HFF-Myc (cell line): ENCODE results near the gene DSG1.

ENCODE experiments used
- DNase-seq: peaks from one replicate; pipeline ENCODE4 v3.0.0-alpha.2; 2011; ENCODE audit warnings: low read depth; ENCODE audit errors: extremely low read depth
- H3K4me3 ChIP-seq: replicated peaks from 2 replicates; pipeline ENCODE4 v1.5.1; 2011; ENCODE audit warnings: low read depth, mild to moderate bottlenecking, control low read depth, low read length
- TF ChIP-seq, protein P1 (sequence below): IDR thresholded peaks from 2 replicates; pipeline ENCODE4 v1.5.1; 2012; ENCODE audit warnings: mild to moderate bottlenecking, low read depth, low read length, control low read depth; ENCODE audit errors: missing control alignments

Gene DSG1

DNA sequence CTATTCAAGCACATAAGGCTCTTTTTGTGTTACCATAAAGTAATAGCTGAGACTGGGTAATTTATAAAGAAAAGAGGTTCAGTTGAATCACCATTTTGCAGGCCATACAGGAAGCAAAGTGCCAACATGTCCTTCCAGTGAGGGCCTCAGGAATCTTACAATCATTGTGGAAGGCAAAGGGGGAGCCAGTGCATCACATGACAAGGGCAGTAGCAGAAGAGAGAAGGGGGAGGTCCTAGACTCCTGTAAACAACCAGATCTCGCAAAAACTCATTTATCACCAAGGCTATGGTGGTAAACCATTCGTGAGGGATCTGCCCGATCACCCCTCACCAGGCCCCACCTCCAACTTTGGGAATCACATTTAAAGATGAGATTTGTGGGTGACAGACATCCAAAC is 75.3 kb downstream of the DSG1 start:
- TF ChIP-seq, protein P1, sequence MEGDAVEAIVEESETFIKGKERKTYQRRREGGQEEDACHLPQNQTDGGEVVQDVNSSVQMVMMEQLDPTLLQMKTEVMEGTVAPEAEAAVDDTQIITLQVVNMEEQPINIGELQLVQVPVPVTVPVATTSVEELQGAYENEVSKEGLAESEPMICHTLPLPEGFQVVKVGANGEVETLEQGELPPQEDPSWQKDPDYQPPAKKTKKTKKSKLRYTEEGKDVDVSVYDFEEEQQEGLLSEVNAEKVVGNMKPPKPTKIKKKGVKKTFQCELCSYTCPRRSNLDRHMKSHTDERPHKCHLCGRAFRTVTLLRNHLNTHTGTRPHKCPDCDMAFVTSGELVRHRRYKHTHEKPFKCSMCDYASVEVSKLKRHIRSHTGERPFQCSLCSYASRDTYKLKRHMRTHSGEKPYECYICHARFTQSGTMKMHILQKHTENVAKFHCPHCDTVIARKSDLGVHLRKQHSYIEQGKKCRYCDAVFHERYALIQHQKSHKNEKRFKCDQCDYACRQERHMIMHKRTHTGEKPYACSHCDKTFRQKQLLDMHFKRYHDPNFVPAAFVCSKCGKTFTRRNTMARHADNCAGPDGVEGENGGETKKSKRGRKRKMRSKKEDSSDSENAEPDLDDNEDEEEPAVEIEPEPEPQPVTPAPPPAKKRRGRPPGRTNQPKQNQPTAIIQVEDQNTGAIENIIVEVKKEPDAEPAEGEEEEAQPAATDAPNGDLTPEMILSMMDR, result no peak
- no peak for DNase-seq
- no peak overlapping the region for H3K4me3 ChIP-seq

DNA sequence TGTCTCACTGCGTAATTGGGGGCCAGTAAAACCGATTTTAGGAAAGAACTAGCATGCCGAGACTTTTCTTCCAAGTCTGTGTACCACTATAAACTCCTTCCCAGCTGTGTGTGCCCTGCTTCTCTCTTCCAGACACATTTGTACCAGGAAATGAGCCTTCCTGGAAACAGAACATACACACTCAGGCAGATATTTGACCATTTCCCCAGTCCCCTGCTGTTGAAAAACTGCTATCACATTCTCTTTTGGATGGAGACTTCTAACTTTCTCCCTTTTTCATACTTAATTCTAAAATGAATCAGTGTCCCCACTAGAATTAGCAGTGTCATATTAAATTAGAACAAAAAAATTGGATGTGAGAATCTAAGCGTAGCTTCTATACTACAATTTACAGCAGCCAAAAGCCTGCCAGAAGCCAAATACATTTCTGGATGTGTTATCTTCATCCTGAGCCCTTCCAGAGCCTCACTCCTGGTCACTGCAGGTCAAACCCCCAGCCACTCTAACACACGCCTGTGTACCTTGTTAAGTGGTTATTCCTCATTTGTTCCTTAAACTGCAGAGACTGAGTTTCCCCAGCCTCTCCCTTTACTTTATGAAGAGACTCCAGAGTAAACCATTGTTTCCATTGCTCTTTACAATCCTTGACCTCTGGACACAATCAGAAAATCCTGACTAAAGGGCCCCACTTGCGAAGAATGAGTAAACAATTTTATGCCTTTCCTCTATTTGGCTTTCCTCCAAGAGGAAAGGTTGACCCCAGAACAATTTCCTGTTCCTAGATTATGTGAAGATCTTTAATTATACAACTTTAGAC is 79.0 kb downstream of the DSG1 start:
- TF ChIP-seq, protein P1, result no peak
- H3K4me3 ChIP-seq, result no peak overlapping the region
- no peak for DNase-seq

DNA sequence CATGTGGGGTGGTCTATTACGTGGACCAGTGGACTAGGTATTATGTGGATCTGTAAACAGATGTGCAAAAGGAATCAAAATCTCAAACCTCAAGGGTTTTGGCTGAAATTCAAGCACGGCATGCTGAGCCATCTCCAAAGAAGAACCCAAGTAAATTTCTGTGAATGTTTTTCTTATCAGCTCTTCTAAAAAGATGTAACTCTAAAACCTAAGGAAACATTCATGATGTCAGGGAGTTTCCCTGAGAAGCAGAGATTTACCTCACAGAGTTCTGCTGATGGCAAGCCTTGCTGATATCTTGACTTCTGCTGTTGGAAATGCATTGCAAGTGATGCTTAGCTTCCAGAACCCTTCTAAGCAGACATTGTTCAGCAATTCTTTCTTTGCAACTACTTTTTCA is 80.2 kb downstream of the DSG1 start:
- TF ChIP-seq, protein P1, result no peak
- H3K4me3 ChIP-seq, result no peak overlapping the region
- no peak for DNase-seq

DNA sequence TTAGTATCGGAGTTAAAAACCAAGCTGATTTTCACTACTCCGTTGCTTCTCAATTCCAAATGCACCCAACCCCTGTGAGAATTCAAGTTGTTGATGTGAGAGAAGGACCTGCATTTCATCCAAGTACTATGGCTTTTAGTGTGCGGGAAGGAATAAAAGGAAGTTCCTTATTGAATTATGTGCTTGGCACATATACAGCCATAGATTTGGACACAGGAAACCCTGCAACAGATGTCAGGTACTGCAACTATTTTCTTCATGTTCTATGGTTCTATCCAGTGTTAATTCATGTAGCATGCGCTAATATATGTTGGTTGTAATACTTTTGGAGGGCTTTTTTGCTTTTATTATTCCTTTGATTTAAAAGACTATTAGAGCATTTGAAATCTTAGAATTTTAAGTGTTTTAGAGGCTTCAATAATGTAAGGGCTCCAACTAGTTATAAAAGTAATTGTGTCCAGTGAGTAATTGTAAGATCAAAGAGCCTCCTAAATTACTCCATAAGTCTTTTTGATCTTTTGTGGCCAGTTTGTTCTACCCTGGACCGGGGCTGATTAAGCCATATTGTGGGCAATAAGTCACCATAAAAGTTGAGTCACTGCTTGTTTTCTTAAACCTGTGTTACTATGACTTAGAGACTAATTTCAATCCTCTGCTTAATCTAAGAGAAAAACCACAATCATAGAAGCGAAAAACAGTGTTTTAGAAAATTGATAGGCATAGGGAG is 81.5 kb downstream of the DSG1 start:
- no peak for DNase-seq

DNA sequence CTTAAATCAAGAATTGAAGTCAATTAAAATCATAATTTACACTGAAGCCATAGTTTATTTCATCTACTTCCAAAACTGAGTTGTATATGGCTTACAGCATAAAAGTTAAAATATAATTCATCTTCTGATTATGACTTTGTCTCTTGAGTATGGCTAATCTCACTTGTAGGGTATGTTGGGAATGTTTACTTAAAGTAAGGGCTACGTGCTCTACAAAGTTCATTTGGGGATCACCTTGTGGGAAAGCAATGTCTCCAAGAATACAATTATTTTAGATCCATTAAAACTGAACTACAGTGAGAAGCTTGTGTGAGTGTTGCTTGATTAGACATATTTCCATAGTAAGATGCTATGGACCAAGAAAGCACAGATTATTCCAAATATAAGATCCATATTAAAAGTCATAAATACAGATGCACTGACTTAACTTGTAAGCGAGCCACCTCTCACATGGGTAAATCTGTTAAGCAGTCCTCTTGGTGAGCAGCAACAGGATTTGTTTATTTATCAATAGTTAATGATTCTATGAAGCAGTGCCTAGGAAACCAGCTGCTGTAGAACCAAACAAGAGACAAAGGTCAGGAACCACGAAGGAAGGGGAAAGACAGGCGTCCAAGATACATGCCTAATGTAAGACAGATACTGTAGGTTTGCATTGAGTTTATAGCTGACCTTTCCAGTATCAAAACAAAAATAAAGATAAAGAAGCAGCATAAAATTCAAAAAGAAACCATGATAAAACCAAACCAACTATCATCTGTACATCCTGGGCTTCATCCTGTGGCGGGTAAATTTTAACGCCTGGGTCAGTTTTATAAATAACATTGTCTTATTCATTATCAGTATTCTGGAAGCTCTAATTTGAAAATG is 83.4 kb downstream of the DSG1 start:
- TF ChIP-seq, protein P1, result no peak
- DNase-seq, result no peak
- H3K4me3 ChIP-seq, result no peak overlapping the region

More for the DNA sequence above, 81.5 kb downstream of the DSG1 start:
- H3K4me3 ChIP-seq, result no peak overlapping the region
- TF ChIP-seq, protein P1, result no peak

DNA sequence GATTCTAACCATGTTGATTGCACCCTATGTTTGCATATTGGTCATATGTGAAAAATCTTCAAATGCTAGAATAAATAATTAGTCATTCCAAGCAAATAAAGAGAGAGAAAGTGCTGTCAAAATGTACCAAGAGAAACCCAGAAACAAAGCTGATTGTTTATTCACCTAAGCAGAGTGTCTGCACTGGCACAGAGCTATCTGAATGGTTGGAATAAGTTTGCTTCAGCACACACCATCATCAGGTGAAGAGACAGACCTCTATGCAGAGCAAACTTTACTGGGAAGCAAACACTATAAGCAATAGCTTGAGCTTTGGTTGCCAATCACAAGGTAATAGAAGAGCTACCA is 84.0 kb downstream of the DSG1 start:
- DNase-seq, result no peak
- H3K4me3 ChIP-seq, result no peak overlapping the region
- TF ChIP-seq, protein P1, result no peak
